ENCODE data around the gene BTNL3.
"Not testable (repeated sequence)": the region's sequence is repeated elsewhere in the genome, so short reads cannot be mapped to it uniquely, and the experiment has no call there.

GRCh38 chr5:181014654-181015053 is 26.0 kb downstream of the BTNL3 start:
- not testable (repeated sequence) for TF ChIP-seq ESRRA (CRISPR knock-in tag; IDR thresholded peaks at IDR 0.05; ENCODE audit: borderline replicate concordance); SOX15 (CRISPR knock-in tag; IDR thresholded peaks at IDR 0.05); CTCF (IDR thresholded peaks at IDR 0.05); CREM (CRISPR knock-in tag; IDR thresholded peaks at IDR 0.05); ZNF219 (CRISPR knock-in tag; IDR thresholded peaks at IDR 0.05; ENCODE audit: borderline replicate concordance); MLX (CRISPR knock-in tag; IDR thresholded peaks at IDR 0.05); ZNF671 (CRISPR knock-in tag; IDR thresholded peaks at IDR 0.05); MAX (CRISPR knock-in tag; IDR thresholded peaks at IDR 0.05); CREB1 (CRISPR knock-in tag; IDR thresholded peaks at IDR 0.05); FOXP4 (CRISPR knock-in tag; IDR thresholded peaks at IDR 0.05)

All from WTC11 (cell line).